ENCODE results near the gene FAM171A1.
"Not testable (repeated sequence)": the region's sequence is repeated elsewhere in the genome, so short reads cannot be mapped to it uniquely, and the experiment has no call there.

Gene FAM171A1

DNA sequence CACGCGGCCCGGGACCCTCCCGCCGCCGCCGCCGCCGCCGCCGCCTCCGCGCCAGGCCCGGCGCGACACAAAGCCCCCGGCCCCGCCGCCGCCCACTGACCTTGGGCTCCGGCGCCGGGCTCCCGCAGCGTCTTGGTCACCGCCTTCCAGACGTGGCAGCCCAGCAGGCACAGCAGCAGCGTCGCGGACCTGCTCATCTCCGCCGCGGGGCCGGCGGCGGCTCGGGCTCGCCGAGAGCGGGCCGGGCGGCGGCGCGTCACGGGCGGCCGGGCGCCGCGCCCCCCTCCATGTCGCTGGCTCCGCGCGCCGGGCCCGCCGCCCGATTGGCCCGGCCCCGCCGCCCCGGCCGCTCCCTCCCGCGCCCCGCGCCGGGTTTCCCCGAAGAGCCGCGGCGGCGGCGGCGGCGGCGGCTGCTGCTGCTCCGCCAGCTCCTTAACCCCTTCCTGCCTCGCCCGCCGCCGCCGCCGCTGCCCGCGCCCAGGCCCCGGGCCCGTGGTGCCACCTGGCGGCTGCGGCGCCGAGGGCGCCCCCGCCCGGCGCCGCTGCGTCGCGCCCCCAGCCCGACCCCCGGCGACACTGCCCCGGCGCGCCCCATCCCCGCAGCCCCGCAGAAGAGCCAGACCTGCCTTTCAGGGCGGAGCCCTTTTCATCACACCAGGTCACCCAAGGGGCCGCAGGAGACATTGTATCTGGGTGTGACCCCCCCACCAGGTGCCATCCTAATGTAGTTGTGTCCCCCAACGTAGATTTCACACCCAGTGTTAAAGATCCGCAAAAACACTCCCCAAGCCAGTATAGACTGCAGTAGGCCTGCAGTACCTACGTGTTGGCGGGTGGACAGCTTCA is at the start of gene FAM171A1:
FAM171A1 (minus strand) TSS at position 434 of the 846 bp plus-strand sequence; CDS start at position 197, 237 bp downstream.
- peak; percentile 65 for DNase-seq

DNA sequence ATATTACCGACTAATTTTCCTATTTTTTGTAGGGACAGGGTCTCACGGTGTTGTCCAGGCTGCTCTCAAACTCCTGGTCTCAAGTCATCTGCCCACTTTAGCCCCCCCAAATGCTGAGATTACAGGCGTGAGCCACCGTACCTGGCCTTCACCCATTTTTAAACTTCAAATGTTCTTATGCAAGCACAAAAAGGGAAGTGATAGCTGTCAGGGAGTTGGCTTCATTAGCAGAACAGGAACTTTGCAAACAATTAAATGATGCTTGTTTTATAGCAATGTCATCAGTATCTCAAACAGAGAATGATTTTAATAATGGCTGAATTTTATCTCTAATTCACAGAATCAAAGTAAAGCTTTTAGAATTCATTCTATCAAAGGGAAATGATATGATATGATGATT is 49.8 kb upstream of the FAM171A1 start:
- no peak for DNase-seq

DNA sequence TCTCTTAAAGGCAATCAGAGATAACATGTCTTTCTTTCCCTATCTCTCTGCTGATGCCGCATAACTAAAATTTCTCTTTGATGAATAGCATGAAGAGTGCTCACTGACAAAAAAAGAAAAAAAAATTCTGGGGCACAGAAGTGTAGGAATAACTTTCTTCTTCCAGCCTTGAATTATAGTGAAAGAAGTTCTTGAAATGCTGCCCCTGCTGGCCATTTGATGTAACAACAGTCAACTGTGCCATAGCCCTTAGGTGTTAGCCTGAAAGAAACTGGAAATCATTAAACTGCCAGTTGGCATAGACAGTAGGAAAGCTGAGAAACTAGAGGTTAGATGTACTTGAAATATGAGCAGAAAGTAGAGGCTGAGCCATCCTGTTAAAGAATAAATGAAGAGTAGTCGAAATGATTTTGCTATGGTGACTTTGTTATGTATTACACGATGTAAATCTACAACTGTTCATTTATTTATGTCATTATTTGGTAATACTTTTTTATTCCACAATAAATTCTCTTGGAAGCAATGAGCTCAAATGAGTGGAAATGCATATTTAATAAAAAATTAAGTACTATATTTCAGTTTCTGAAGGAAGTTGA is 48.3 kb upstream of the FAM171A1 start:
- DNase-seq: no peak

DNA sequence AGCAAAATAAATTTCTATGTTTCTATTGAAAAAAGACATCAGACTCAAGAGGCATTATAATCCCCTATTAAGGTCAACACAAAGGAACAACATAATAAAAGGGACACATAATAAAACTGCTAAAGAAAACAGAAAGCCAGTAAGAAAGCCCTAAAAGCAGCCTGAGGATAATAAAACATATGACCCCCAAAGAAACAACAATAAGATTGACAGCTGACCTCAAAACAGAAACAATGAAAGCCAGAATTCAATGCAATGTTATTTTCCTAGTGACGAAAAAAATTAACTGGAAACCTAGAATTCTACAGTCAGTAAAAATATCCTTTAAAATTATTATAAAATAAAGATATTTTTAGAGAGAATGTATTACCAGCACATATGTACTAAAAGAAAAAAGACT is 44.9 kb upstream of the FAM171A1 start:
- no peak for DNase-seq

DNA sequence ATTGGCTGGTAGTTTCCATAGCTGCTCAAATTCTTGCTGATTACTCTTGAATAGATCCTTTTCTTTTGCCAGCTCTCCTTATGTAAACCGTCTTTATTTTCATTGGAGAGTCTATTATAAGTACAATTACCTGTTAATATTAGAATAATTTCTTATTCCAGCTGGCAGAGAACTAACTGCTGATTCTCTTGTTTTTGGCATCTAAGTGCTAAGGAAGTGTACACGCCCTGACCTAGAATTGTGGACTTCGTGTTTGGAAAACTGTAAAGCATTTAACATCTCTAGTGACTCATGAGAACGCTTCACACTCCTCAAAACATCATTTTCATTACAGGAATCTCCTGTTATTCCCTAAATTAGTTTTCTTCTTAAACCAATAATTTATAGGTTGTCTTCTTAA is 39.9 kb upstream of the FAM171A1 start:
- no peak for DNase-seq

DNA sequence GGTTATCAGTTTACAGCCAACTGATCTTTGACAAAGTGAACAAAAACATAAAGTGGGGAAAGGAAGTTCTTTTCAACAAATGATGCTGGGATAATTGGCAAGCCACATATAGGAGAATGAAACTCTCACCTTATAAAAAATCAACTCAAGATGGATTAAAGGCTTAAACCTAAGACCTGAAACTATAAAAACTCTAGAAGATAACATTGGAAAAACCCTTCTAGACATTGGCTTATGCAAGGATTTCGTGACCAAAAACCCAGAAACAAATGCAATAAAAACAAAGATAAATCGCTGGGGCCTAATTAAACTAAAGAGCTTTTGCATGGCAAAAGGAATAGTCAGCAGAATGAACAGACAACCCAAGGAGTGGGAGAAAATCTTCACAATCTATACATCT is 38.3 kb upstream of the FAM171A1 start:
- DNase-seq: not testable (repeated sequence)

DNA sequence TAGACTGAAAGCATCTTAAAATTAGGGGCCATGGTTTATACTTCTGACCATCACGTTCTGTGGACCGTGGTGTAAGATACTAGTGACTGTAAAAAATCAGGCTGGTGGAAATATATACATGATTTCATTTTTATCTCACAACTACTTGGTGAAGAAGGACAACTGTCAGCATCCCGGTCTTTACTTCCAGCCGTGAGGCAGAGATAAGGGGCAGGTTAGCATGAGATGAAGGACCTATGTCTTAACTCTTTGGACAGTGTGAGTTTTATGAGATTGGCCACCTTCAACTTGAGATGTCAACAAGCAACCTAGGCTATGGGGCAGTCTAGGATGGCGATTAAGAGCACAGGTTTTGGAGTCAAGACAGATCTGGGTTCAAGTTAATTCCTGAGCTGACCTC is 37.5 kb upstream of the FAM171A1 start:
- DNase-seq: no peak

DNA sequence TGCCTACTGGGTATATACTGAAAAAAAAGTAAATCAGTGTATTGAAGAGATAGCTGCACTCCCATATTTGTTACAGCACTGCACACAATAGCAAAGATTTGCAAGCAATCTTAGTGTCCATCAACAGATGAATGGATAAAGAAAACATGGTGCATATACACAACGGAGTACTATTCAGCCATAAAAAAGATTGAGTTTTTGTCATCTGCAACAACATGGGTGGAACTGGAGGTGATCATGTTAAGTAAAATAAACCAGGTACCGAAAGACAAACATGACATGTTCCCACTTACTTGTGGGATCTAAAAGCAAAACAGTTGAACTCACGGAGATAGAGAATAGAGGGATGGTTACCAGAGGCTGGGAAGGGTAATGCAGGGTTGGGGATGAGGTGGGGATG is 34.2 kb upstream of the FAM171A1 start:
- DNase-seq: no peak

DNA sequence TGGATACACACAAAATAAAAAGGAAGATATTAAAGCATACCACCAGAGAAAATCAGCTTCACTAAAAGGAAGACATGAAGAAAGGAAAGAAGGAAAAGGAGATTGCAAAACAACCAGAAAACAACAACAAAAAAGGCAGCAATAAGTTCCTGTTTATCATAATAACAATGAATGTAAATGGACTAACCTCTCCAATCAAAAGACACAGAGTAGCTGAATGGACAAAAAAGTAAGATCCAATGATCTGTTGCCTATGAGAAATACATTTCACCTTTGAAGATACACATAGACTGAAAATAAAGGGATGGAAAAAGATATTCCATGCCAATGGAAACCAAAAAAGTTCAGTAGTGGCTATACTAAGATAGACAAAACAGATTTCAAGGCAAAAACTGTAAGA is 30.3 kb upstream of the FAM171A1 start:
- DNase-seq: no peak

DNA sequence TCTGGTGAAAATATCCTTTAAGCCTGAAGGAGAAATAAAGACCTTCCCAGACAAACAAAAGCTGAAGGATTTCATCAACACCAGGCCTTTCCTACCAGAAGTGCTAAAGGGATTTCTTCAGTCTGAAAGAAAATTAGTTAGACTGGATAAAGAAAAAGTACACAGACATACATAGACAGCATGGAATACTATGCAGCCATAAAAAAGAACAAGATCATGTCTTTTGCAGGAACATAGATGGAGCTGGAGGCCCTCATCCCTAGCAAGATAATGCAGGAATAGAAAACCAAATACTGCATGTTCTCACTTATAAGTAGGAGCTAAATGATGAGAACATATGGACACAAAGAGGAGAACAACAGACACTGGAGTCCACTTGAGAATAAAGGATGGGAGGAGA is 29.4 kb upstream of the FAM171A1 start:
- not testable (repeated sequence) for DNase-seq

DNA sequence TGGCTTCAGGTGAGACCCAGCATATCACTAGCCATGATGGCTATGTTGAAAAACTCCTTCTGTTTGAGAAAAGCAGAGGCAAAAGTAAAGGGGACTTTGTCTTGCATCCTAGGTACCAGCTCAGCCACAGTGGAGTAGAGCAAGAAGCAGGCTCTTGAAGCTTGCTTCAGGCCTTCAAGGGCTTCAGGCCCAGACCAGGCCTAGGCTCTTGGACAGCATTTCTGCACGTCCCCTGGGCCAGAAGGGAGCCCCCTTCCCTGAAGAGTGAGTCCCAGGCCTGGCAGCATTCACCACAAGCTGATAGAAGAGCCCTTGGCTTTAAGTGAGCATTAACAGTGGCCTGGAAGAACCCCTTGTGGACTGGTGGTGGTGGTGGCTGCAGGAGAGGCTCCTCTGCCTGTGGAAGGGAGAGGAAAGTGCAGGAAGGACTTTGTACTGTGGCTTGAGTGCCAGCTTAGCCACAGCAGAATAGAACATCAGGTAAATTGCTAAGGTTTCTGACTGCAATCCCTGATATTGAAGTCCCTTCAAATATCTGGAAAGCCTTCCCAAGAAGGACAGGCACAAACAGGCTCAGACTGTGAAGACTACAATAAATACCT is 28.1 kb upstream of the FAM171A1 start:
- DNase-seq: no peak

DNA sequence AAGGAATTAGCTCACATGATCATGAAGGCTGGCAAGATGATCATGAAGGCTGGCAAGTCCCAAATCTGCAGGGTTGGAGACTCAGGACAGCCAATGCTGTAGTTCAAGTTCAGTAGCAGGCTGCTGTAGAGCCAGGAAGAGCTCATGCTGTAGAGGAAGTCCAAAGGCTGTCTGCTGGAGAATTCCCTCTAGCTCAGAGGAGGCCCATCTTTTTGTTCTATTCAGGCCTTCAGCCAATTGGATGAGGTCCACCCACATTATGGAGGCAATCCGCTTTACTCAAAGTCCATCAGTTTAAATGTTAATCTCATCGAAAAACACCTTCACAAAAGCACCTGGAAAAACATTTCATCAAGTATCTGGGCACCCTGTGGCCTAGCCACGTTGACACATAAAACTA is 24.8 kb upstream of the FAM171A1 start:
- DNase-seq: no peak

DNA sequence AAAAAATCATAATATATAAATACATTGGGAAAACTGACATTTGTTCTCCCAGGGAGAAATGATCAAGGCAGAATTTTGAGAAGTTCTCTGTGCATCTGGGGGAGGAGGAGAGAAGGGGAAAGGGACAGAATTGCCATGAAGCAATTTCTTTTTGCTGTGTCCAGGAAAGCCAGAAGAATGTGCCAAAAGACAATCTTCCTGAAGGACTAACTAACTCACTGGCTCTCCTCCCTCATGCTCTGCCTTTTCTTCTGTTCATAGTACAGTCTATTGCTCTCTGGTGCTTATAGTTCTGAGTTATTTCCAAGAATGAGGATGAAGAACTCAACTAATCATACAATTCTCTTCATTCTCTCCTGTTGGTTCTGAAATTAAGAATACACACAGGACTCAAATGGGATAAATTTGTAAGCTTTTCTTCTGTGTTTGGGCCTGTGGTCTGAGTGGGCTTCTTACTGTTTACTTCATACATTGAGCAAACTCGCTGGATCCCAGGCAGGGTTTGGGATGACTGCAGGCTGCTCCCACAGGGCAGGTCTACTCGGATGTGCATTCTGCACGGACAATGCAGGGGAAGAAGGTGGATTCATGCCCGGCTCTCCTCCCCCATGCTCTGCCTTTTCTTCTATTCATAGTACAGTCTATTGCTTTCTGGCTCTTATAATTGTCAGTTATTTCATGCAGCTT is 22.2 kb upstream of the FAM171A1 start:
- no peak for DNase-seq

DNA sequence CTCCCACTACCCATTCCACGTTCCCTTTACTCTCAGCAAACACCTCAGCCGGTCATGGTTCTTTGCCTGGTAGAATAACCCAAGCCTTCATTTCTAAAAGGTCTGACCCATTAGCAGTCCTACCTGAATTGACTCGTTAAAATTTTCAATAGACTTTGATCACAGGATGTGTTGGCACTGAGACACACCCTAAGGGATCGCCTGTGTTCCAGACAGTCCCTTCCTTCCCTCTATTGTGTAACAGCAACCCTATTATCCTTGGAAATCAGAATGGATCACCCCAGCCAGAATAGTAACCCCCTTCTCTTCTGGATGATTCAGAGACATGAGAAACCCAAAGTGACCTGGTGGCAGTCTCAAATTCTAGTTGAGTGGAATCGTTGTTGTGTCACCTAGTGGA is 20.4 kb upstream of the FAM171A1 start:
- no peak for DNase-seq

DNA sequence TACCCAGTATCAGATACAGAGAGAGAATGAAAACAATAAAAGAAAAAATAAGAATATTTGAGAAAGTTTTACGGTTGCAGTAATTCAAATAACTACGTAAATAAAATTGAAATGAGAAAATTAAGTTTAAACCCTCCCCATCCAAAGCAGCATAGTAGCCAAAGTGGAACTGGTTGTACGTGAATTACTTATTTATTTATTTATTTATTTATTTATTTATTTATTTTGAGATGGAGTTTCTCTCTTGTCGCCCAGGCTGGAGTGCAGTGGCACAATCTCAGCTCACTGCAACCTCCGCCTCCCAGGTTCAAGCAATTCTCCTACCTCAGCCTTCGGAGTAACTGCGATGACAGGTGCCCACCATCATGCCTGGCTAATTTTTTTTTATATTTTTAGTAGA is 17.1 kb upstream of the FAM171A1 start:
- DNase-seq: not testable (repeated sequence)

DNA sequence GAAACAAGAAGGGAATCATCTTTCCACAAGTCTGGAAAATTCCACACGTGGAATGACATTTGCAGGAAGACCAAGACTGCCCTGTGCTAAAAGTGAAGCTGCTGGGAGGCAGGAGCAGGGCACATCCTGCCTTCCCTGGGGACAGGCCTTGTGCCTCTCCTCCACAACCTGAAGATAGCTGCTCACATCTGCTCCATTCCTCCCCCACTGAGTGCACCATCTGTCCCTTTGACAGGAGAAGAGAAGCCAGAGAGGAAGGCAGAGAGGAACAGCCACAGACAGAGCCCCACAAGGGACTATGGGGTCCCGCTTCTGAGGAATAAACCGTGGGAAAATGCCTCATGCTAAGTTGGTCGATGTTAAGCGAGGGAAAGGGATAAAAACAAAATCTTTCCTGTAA is 15.9 kb upstream of the FAM171A1 start:
- no peak for DNase-seq

DNA sequence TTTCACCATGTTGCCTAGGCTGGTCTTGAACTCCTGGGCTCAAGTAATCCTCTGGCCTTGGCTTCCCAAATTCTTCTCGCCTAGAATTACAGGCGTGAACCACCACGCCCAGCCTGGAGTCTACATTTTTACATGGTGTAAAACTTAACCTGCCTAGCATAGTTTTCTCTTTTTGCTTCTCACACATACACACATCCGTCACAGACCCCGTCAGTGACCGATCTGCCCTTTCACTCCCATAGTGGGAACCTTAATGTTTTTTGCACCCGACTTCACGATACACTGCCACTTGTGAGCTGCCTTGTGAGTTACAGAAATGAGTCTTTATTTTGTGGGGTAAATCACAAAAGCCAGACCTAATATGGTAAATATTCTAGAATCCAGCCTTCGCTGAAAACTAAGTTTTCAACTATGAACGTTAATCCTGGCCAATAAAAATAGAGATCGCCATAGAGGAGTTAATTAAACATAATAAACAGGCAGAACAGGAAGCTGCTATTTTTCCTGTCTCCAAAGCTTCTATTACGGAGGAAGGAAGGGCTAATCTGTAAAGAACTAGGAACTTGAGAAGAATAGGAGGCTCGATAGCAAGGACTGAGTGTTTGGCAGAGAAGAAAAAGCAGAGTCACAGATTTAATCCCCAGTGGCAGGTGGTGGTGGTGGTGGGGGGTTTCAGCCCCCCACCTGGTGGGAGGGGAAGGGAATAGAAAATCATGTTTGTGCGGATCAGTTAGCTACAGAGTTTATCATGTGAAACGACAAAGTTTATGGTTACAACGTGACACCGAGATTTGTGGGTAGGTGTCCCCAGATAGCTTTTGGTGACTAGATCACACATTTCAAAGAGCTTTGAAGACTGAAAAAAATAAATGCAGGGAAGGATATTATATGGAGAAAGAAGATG is 14.7 kb upstream of the FAM171A1 start:
- no peak for DNase-seq

DNA sequence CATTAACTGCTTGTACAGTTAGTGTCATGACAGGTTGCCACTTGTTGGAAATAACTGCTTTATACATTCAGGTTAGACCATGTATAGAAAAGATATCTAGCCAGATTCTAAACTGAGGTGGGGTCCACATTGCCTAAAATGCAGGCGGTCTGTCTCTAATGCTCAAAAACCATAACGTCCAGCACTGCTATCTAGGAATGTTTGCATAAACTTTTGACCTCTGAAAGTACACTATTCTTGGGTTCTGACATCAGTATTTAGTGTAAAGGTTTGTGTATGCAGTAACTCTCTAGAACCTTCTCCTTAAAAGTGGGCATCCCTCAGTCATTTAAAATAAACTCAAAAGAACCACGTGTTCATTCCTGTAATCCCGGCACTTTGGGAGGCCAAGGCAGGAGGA is 10.3 kb upstream of the FAM171A1 start:
- no peak for DNase-seq

DNA sequence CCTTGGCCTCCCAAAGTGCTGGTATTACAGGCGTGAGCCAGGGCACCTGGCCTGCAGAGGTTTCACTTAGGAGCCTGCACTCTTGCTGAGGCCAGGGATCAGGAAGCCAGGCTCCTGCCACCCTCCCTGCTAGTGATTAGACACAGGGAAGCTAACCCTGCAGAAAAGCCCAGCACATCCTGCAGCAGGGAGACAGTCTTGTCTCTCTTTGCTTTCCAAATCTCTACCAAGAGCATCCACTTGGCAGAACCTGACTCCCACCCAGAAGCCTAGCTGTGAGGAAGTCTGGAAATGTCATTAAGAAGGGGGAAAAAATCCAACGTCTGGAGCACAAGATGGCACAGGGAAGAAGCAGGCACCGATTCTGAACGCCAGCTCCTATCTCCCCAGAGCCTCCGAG is 8.0 kb upstream of the FAM171A1 start:
- DNase-seq: no peak

DNA sequence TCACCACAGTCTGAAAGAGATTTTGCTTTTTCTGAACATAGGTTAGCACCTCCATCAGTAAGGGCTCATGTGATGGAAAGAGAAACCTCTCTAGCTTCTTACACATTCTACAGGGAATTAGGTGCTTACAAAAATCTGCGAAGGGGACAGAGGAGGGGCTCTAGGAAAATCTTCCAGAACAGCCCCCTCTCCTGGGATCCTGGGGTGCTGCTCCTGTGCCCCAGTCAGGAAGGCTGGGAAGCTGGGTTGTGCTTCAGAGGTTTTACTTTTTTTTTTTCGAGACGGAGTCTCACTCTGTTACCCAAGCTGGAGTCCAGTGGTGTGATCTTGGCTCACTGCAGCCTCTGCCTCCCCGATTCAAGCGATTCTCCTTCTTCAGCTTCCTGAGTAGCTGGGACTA is 7.5 kb upstream of the FAM171A1 start:
- no peak for DNase-seq

DNA sequence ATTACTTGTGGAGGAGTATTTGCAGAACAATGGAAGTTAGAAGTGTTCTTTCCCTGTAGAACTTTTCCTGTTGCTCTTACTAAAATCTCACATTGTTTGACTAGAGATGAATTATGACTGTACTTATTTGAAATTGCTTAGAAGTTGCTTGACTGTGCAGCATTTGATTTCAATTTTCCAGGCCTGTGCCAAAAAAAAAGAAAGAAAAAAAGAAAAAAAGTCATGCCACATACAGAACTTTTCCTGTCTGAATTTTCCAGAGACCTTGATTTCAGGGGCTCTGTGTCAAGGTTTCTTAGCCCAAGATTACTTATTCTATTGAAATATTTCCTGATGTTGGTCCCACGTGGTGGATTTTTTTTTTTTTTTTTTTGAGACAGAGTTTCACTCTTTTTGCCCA is 3.5 kb upstream of the FAM171A1 start:
- no peak for DNase-seq

DNA sequence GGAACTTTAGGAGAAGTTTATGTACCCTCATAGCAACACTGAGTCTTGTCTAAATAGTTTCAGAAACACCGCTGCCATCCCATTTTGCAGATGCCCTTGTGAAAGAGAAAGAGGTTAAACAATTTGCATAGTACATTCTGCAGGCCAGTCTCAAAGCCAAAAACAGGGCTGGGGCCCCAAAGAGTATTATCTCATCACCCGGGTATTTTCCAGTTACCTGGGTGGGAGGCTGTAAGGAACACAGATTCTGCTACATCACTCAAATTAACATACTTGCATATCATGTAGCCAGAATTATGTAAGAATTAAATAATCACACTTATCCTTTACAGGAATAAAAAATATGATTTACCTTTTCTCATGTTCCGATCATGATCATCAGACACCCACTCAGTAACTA is 3.1 kb upstream of the FAM171A1 start:
- no peak for DNase-seq

DNA sequence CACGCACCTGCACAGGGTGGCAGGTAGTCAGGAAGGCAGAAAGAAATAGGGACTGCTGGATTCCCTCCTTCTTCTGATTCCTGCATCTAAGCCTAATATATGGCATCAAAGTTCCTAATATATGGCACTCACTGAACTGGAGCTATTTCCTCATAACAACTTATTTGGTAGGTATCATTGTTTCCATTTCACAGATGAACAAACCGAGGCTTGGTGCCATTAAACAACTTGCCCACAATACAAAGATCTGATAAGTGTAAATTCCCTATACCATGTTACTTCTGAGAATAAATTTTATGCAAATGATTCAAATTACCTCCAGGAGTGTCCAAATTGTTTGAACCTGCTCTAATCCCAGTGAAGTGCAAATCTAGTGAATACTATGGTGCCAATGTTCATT is 2.1 kb upstream of the FAM171A1 start:
- DNase-seq: no peak

Measured in activated CD4-positive, CD25-positive, alpha-beta regulatory T cell treated with anti-CD3 and anti-CD28 coated beads, Interleukin-2, amount 50 U/mL, for 72 hours (primary cell).